Measurements from ENCODE around the gene EHBP1L1.
A peak's percentile ranks its signal among the peaks of the same experiment; 100 is the strongest.
"Not testable (repeated sequence)": the region's sequence is repeated elsewhere in the genome, so short reads cannot be mapped to it uniquely, and the experiment has no call there.

The EHBP1L1 gene

DNA sequence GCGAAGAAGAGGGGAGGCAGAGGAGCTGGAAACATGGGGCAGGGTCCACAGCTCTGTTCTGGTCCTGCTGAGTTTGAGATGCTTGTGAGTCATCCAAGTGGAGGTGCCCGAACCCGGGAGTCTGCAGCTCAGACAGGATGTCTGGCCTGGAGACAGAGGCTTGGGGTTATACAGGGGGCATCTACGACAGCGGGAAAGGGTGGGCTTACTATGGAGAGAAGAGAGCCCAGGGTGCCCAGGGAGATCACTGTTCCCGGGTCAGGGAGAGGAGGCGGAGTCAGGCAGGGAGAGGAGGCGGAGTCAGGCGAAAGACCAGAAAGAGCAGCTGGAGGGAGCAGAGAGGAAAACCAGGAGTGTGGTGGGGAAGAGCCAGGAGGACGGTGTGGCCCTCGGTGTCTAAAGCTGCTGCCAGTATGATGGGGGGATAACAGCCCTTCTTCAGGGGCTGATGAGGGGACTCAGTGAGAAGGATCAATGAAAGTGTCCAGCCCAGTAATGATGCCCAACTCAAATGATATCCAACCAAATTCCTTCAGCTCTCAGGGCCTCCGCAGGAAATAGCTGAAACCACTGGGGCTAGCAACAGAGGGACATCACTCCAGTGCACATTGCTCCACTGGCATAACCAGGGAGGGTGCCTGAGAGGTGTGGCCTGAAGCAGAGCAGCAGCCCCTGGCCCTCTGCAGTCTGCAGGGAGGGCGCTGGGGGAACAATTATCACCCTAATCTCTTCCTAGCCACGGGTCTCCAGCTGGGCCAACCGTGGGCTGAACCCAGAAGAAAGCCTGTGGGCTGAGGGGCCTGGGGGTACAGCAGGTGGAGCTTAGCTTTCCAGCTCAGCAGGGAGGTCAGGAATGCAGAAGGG lies 15.1 kb upstream of the EHBP1L1 start:
- DNase-seq (ENCODE audit: low read depth) = no peak

GRCh38 chr11:65562020-65562419 lies 13.8 kb upstream of the EHBP1L1 start:
- no peak for DNase-seq (ENCODE audit: low read depth)

DNA sequence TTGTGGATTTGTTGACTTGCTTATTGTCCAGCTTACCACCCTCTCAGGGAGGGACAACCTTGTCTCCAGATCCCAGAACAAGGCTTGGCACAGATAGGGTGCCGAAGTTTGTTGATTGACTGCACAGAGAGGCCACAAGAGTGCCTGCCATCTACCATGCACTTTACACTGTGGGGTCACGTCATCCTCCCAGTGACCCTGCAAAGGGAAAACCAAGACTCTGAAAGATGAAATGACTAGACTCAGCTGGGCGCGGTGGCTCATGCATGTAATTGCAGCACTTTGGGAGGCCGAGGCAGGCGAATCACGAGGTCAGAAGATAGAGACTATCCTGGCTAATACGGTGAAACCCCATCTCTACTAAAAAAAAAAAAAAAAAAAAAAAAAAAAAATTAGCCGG lies 13.1 kb upstream of the EHBP1L1 start:
- no peak for DNase-seq (ENCODE audit: low read depth)

DNA sequence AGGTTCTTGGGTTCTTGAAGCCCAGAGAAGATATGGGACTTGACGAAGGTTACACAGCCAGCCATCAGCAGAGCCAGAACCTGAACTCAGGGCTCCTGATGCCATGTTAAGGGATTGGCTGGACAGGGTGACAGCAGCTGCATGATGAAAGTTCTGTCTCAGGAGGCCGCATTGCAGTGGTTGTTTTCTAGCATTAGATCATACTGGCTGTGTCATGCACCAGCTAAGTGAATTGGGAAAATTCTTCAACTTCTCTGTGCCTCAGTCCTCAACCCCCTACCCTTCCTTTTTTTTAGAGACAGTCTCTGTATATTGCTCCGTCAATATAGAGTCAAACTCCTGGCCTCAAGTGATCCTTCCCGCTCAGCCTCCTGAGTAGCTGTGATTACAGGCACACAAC lies 12.3 kb upstream of the EHBP1L1 start:
- DNase-seq (ENCODE audit: low read depth) = no peak

- DNase-seq (ENCODE audit: low read depth) = not testable (repeated sequence)
These were observed 10.8 kb upstream of the EHBP1L1 start for GRCh38 chr11:65564879-65565559.

DNA sequence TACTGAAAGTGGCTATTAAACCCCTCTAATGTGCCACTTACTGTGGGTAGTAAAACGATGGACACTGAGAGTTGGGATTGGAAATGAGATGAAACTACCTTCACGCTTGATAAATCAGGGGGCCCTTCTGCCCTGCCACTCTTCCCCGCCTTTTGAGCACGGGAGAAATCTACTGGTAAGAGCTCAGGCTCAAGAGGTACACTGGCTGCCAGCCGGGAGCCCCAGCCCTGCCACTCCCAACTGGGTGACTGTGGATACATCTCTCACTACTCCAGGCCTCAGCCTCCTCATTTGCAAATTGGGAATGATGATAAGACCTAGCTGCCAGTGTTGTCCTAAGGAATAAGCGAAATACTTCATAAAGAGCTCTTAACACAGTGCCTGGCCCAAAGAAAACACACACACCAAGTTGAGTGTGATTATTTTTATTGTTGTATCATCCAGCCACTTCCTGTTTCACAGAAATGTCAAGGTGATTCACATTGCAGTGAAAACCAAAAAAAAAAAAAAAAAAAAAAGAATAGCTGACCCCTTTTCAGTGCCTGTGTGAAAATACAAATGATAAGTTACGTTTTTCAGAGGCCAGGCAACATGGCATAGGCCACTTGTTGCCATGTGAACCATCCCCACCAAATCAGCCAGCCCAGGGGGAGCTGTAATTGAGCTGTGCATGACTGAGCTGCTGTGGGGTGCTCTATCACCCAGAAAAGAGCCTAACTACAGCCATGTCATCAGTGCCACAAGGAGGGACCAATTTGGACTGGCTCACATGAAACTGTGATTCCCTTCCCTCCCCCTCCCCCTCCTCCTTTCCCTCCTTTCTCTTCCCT lies 10.0 kb upstream of the EHBP1L1 start:
- DNase-seq (ENCODE audit: low read depth) = no peak

GRCh38 chr11:65569164-65569972 lies 6.5 kb upstream of the EHBP1L1 start:
- DNase-seq (ENCODE audit: low read depth) = no peak

DNA sequence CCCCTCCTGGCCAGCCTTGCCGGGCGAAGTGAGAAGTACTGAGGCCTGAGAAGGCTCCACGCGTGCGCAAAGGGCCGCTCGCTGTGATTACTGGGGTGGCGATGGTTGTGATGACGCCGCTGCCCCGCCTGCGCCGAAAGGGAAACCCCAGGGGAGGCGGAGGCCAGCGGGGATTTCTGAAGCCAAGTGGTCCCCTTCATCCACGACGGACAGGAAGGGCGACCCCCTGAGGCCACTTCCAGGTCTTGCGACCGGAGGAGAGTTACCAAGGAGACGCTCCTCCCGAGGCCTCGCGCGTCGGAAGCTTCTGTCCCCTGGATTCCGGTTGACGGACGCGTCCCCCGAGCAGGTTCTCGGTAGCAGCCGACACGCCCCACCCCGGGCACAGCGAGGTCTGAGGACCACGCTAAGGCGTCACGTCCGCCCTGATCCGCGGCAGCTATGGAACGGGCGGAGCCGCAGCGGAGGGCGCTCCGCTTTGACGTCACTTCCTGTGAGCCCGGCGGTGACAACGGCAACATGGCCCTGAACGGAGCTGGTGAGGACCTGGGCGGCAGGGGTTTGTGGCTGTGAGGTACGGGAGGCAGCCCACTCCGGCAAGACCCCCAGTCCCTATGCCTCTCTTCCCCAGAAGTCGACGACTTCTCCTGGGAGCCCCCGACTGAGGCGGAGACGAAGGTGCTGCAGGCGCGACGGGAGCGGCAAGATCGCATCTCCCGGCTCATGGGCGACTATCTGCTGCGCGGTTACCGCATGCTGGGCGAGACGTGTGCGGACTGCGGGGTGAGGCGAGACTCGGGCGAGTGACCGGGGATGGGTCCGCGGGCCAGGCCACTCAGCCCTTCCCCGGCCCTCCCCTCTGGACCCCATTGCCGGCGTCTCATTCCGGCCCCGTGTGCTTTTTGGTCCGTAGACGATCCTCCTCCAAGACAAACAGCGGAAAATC lies 5.6 kb upstream of the EHBP1L1 start, which contains the start of gene ZNRD2:
TSS of gene ZNRD2 (plus strand) at position 505 of the 946 bp plus-strand sequence. CDS start at position 520, 15 bp downstream.
- DNase-seq (ENCODE audit: low read depth) = peak; percentile 99

GRCh38 chr11:65571420-65571819 lies 4.4 kb upstream of the EHBP1L1 start:
- DNase-seq (ENCODE audit: low read depth) = no peak

GRCh38 chr11:65571940-65572339 lies 3.9 kb upstream of the EHBP1L1 start:
- DNase-seq (ENCODE audit: low read depth) = no peak

GRCh38 chr11:65572356-65573051 lies 3.3 kb upstream of the EHBP1L1 start, which contains the start of gene FAM89B:
TSS of gene FAM89B (plus strand) at chr11:65572538. CDS start at chr11:65572670, 132 bp downstream.
- no peak for DNase-seq (ENCODE audit: low read depth)

DNA sequence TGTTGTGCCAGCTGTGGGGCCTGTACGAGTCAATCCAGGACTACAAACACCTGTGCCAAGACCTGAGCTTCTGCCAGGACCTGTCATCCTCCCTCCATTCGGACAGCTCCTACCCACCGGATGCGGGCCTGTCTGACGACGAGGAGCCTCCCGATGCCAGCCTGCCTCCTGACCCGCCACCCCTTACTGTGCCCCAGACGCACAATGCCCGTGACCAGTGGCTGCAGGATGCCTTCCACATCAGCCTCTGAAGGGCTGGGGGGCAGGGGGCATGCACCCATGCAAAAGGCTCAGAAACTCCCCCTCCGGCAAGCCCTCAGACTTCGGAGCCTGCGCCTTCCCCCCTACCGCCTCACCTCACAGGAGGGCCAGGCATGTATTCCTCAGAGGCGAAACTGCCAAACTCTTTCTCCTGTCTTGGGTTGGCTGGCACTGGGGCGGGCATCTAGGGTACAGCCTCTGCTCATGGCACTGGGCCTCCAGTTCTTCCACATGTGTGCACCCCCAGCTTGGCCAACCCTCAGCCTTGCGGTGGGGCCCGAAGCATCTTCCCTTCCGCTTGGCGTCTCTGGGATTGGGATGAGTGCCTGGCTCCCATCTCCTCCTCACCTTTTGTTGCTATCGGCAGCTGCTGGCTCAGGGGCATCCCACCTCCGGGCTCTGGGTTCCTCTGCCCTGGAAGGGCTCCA lies 2.3 kb upstream of the EHBP1L1 start:
- no peak for DNase-seq (ENCODE audit: low read depth)

GRCh38 chr11:65574109-65574810 lies 1.6 kb upstream of the EHBP1L1 start:
- peak; percentile 89 for DNase-seq (ENCODE audit: low read depth)

DNA sequence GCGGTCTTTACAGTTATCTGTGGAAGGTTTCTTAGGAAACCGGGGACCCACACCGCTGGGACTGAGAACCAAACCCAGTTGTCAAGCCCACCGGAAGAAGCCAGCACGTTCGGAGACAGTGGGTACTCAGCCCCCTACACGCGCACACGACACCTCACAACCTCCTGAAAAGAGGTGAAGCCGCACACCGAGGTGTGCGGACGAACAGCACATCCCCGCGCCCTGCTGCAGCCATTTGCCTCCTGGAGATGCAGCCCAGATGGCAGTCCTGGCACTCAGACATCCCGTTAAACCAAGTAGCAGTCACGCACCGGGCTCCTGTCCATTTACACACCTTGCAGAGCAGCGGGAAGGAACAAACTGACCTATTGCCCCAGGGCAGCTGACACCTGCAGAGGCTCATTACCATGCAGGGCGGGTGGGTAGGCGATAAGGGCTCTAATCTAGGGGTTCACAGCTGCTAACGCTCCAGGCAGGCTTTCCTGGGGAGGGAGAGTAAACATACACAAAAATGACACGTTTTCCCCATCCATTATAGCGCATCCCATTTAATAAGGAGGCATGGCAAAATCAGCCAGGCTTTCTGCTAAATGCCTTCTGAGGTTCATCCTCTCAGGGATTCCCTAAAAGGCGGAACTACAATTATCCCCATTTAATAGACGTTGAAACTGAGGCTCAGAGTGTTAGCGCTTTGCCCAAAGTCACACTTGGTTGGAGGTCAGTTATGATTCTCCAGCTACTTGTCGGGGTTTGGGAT lies 864 bp upstream of the EHBP1L1 start:
- DNase-seq (ENCODE audit: low read depth) = no peak

GRCh38 chr11:65576232-65576866 lies 496 bp downstream of the EHBP1L1 start:
- DNase-seq (ENCODE audit: low read depth) = no peak

GRCh38 chr11:65576867-65577755 lies 1.3 kb downstream of the EHBP1L1 start:
- DNase-seq (ENCODE audit: low read depth) = no peak

All from HS-27A (cell line).